Neural cell (in vitro differentiated cells): ENCODE data around the gene FAM107B.

Source experiments
- CTCF ChIP-seq: fragments of 450-650 bp; IDR thresholded peaks from 2 replicates; pipeline ENCODE4 v1.5.1; 2014; ENCODE audit warnings: antibody characterized with exemption, mild to moderate bottlenecking, moderate library complexity; ENCODE audit not compliant: poor library complexity, severe bottlenecking
- EP300 ChIP-seq: fragments of 450-650 bp; conservative IDR thresholded peaks from 2 replicates; pipeline ENCODE4 v1.6.1; 2014; ENCODE audit warnings: antibody characterized with exemption, mild to moderate bottlenecking, moderate library complexity; ENCODE audit not compliant: poor library complexity, severe bottlenecking
- EZH2 ChIP-seq: fragments of 200-600, 300-800 bp; shearing (Covaris generic), sonication (generic); IDR thresholded peaks from 2 replicates; pipeline ENCODE4 v1.6.1; 2014; ENCODE audit warnings: antibody characterized with exemption, low read length, borderline replicate concordance, mild to moderate bottlenecking; ENCODE audit not compliant: insufficient read depth, poor library complexity, severe bottlenecking
- MXI1 ChIP-seq: fragments of 450-650 bp; conservative IDR thresholded peaks from 2 replicates; pipeline ENCODE4 v1.6.1; 2014; ENCODE audit warnings: antibody characterized with exemption, mild to moderate bottlenecking; ENCODE audit not compliant: poor library complexity, severe bottlenecking
- TAF1 ChIP-seq: IDR thresholded peaks from 2 replicates; pipeline ENCODE4 v1.6.1; 2012; ENCODE audit warnings: low read depth
- TF ChIP-seq, protein P1 (sequence below): IDR thresholded peaks from 2 replicates; pipeline ENCODE4 v1.6.1; 2012; ENCODE audit warnings: borderline replicate concordance

DNA sequence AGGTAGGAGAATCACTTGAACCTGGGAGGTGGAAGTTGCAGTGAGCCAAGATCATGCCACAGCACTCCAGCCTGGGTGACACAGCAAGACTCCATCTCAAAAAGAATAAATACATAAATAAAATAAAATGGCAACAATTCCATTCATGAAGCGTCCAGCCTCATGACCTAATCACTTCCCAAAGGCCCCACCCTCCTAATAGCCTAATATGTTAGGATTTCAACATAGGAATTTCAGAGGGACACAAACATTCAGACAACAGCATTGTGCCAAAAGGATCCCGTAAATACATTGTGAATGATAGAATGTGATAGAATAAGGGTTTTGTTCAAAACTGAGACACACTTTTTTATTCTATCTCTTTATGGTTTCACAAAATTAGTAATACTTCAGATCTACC lies 90.3 kb downstream of the FAM107B start:
- TF ChIP-seq EP300, result no peak
- TF ChIP-seq, protein P1, sequence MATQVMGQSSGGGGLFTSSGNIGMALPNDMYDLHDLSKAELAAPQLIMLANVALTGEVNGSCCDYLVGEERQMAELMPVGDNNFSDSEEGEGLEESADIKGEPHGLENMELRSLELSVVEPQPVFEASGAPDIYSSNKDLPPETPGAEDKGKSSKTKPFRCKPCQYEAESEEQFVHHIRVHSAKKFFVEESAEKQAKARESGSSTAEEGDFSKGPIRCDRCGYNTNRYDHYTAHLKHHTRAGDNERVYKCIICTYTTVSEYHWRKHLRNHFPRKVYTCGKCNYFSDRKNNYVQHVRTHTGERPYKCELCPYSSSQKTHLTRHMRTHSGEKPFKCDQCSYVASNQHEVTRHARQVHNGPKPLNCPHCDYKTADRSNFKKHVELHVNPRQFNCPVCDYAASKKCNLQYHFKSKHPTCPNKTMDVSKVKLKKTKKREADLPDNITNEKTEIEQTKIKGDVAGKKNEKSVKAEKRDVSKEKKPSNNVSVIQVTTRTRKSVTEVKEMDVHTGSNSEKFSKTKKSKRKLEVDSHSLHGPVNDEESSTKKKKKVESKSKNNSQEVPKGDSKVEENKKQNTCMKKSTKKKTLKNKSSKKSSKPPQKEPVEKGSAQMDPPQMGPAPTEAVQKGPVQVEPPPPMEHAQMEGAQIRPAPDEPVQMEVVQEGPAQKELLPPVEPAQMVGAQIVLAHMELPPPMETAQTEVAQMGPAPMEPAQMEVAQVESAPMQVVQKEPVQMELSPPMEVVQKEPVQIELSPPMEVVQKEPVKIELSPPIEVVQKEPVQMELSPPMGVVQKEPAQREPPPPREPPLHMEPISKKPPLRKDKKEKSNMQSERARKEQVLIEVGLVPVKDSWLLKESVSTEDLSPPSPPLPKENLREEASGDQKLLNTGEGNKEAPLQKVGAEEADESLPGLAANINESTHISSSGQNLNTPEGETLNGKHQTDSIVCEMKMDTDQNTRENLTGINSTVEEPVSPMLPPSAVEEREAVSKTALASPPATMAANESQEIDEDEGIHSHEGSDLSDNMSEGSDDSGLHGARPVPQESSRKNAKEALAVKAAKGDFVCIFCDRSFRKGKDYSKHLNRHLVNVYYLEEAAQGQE, result no peak
- no peak for TF ChIP-seq CTCF
- TF ChIP-seq MXI1, result no peak
- no peak for TF ChIP-seq TAF1
- no peak for TF ChIP-seq EZH2
